A549 (cell line): Measurements from ENCODE around the gene ACSL3. TPM values are rescaled to one million over a fixed set of nuclear protein-coding genes. Genes with fewer than 3 reads are reported as not detected.

Experiments
- ATAC-seq, 2 experiments: fragments of 200-7000 bp in 1 of 2; fragments of >200 bp in 1 of 2; cut with Nextera tagmentation in 1 of 2; cut with Tn5 transposase in 1 of 2; 3 replicates each; pipeline versions ENCODE4 v1.8.0 to v1.9.1; 2018 to 2020; ENCODE audit warnings: mild to moderate bottlenecking in 1 of 2, moderate library complexity in 1 of 2
- CTCF ChIA-PET: fragments of 300-600 bp; sonication (Branson Sonifier 250); formaldehyde crosslinking; extraction: SDS; loops from one replicate; lab custom pipeline; 2021; ENCODE audit warnings: antibody characterized with exemption, inconsistent platforms; lab: Yijun Ruan, JAX
- POLR2A ChIA-PET: fragments of 350-600 bp; formaldehyde crosslinking; extraction: SDS; loops from one replicate; lab custom pipeline; 2021; ENCODE audit warnings: antibody characterized with exemption, inconsistent platforms; lab: Yijun Ruan, JAX
- DNase-seq, 2 experiments: peaks; one replicate each; pipeline versions ENCODE4 v3.0.0 to v3.0.0-alpha.2; 2011 to 2016; ENCODE audit warnings: low read depth in 1 of 2, low spot score in 1 of 2
- FAIRE-seq: peaks from 2 replicates; lab custom pipeline; 2011; peaks lifted over from hg19 to GRCh38; lab: Jason Lieb, UNC
- H3K27ac ChIP-seq, 2 experiments: fragments of >200 bp; sonication (Bioruptor Twin); formaldehyde crosslinking; 3 replicates each; pipeline ENCODE4 v1.5.1; 2016 to 2017
- H3K4me1 ChIP-seq: fragments of >200 bp; sonication (Bioruptor Twin); formaldehyde crosslinking; 3 replicates; pipeline ENCODE4 v1.6.1; 2016
- H3K4me2 ChIP-seq: fragments of >200 bp; sonication (Bioruptor Twin); formaldehyde crosslinking; 3 replicates; pipeline ENCODE4 v1.6.1; 2016
- H3K4me3 ChIP-seq: fragments of >200 bp; sonication (Bioruptor Twin); formaldehyde crosslinking; 3 replicates; pipeline ENCODE4 v1.5.1; 2016
- H3K9me3 ChIP-seq: fragments of >200 bp; sonication (Bioruptor Twin); formaldehyde crosslinking; 3 replicates; pipeline ENCODE4 v1.6.1; 2016
- BHLHE40 ChIP-seq: IDR thresholded peaks from 2 replicates; pipeline ENCODE4 v1.6.1; 2012; ENCODE audit warnings: low read depth, low read length, inconsistent platforms
- CEBPB ChIP-seq, 2 experiments: fragments of >200 bp in 1 of 2; sonication (Bioruptor Twin) in 1 of 2; formaldehyde crosslinking in 1 of 2; IDR thresholded peaks; 2 replicates each; pipeline ENCODE4 v1.6.1; 2012 to 2016
- CHD2 ChIP-seq: fragments of 150-350 bp; IDR thresholded peaks from 2 replicates; pipeline ENCODE4 v1.6.1; 2014; ENCODE audit warnings: low read length; ENCODE audit not compliant: partially characterized antibody
- EHF ChIP-seq: fragments of 250-450 bp; sonication (Bioruptor Pico); IDR thresholded peaks from 2 replicates; pipeline ENCODE4 v1.5.0; 2020; ENCODE audit warnings: mild to moderate bottlenecking
- EHMT2 ChIP-seq: fragments of 200-600 bp; sonication (generic); IDR thresholded peaks from 2 replicates; pipeline ENCODE4 v1.6.1; 2016; ENCODE audit warnings: antibody characterized with exemption, low read depth, mild to moderate bottlenecking, moderate library complexity
- ESRRA ChIP-seq: fragments of 150-350 bp; IDR thresholded peaks from 2 replicates; pipeline ENCODE4 v1.6.1; 2014; ENCODE audit warnings: mild to moderate bottlenecking, low read length, borderline replicate concordance
- FOSB ChIP-seq: fragments of 250-450 bp; sonication (Bioruptor Pico); IDR thresholded peaks from 2 replicates; pipeline ENCODE4 v1.5.0; 2020; ENCODE audit warnings: mild to moderate bottlenecking, moderate library complexity
- FOSL2 ChIP-seq, 2 experiments: fragments of 450-650 bp in 1 of 2; fragments of >200 bp in 1 of 2; sonication (Bioruptor Twin) in 1 of 2; formaldehyde crosslinking; IDR thresholded peaks; 2 replicates each; pipeline versions ENCODE4 v1.5.0 to v1.6.1; 2016 to 2020; ENCODE audit warnings: mild to moderate bottlenecking in 1 of 2, moderate library complexity in 1 of 2
- HES2 ChIP-seq: fragments of >200 bp; sonication (Bioruptor Twin); formaldehyde crosslinking; IDR thresholded peaks from 2 replicates; pipeline ENCODE4 v1.6.1; 2016
- JUNB ChIP-seq: fragments of >200 bp; sonication (Bioruptor Twin); formaldehyde crosslinking; IDR thresholded peaks from 2 replicates; pipeline ENCODE4 v1.6.1; 2016
- MAZ ChIP-seq: fragments of 150-350 bp; IDR thresholded peaks from 2 replicates; pipeline ENCODE4 v1.6.1; 2014; ENCODE audit warnings: antibody characterized with exemption, low read depth, low read length, borderline replicate concordance
- MYC ChIP-seq: IDR thresholded peaks from 2 replicates; pipeline ENCODE4 v1.6.1; 2012; ENCODE audit warnings: mild to moderate bottlenecking, inconsistent platforms, low read length, improper control_type of control experiment, borderline replicate concordance
- POLR2A ChIP-seq: IDR thresholded peaks from 2 replicates; pipeline ENCODE4 v1.6.1; 2012; ENCODE audit warnings: mild to moderate bottlenecking, low read length
- RARB ChIP-seq: fragments of 250-450 bp; sonication (Bioruptor Pico); IDR thresholded peaks from 2 replicates; pipeline ENCODE4 v1.8.0; 2021; ENCODE audit warnings: mild to moderate bottlenecking, moderate library complexity
- SREBF2 ChIP-seq: fragments of 450-650 bp; IDR thresholded peaks from 2 replicates; pipeline ENCODE4 v1.6.1; 2014; ENCODE audit warnings: mild to moderate bottlenecking, moderate library complexity
- TFCP2L1 ChIP-seq: fragments of 250-450 bp; sonication (Bioruptor Pico); IDR thresholded peaks from 2 replicates; pipeline ENCODE4 v1.5.0; 2021; ENCODE audit warnings: mild to moderate bottlenecking
- ZNF302 ChIP-seq: fragments of 250-450 bp; sonication (Bioruptor Pico); IDR thresholded peaks from 2 replicates; pipeline ENCODE4 v1.9.0; 2021; ENCODE audit warnings: inconsistent platforms, mild to moderate bottlenecking, moderate library complexity
- WGBS: methylation state at CpG from one replicate; pipeline ENCODE4 v1.1.6; 2017; ENCODE audit errors: missing lambda C conversion rate; 5-methylcytosine and 5-hydroxymethylcytosine counted together
- polyA plus RNA-seq, 4 experiments: library from polyadenylated mRNA; depleted of rRNA in 3 of 4; stranded (reverse); fragments of >200 nt; fragmentation: RNase III in 1 of 4; extraction: RNeasy Plus Mini Kit Qiagen cat#74134 plus additional on column Dnase treatment in 1 of 4; gene quantifications; 2 replicates in 3 of 4; 3 replicates in 1 of 4; pipeline ENCODE4 v1.2.3, GENCODE V29; 2011 to 2017
- TF ChIP-seq, protein P1 (sequence below): IDR thresholded peaks from 2 replicates; pipeline ENCODE4 v1.6.1; 2012
- TF ChIP-seq, protein P2 (sequence below): fragments of 450-650 bp; IDR thresholded peaks from 2 replicates; pipeline ENCODE4 v1.6.1; 2014; ENCODE audit warnings: antibody characterized with exemption

ACSL3 gene
- polyA plus RNA-seq, 2 of the 4 experiments (the other 2 are of a cell fraction) = 142 to 160 TPM

DNA sequence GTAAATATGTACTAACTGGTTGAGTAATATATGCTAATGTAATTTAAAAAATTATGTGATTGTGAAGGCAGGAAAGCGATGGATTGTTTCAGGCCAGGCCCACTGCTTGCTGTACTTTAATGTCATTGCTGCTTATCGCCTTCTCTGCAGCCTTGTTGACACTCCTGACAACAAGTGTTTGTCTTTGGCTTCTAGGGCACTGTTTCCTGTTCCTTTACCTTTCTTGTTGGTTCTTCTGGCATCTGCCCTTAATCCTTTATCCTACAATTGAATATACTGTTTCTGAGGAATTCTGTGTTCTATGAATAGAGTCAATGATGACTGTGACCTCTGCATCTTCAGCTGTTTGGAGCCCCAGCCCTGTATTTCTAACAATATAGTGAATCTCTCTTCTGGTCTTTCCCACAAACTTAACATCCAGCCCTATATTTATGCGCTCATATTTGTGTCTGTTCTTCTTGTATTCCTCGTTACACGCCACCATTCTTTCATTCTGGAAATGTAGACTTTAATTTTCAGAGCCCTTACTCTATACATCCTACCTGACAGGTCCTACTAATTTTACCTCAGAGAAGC is 17.6 kb downstream of the ACSL3 start (continued):
- TF ChIP-seq BHLHE40 = no peak
- no peak for TF ChIP-seq ZNF302 (CRISPR knock-in tag)
- TF ChIP-seq, all 56 proteins: peak for 0

DNA sequence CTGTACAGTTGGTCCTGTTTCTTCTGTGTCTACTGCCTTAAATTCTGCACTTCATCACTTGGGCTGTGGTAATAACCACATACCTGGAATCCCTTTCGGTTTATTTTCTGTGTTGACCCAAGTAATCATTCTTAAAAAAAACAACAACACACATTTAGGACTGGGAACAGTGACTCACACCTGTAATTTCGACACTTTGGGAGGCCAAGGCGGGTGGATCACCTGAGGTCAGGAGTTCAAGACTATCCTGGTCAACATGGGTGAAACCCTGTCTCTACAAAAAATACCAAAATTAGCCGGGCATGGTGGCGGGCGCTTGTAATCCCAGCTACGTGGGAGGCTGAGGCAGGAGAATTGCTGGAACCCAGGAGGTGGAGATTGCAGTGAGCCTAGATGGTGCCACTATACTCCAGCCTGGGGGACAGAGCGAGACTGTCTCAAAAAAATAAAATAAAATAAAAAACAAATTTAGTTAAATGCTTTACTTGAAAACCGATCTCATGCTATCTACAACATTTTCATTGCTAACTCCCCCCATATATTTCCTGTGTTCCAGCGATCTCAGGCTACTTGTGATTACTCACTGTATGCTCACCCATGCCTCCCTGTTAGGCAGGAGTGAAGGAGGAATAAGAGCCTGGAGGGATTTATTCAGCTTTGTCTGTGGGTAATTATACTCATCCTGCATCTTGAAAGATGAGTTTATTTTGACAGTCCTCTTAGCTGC is 18.2 kb downstream of the ACSL3 start:
- peaks cover 51% of the 10 kb centered on the region for H3K4me1 ChIP-seq
- FAIRE-seq (no peak), ATAC-seq (peak; percentile 55 to 72; a peak in 4 of 6 replicates), DNase-seq (peak; percentile 22 to 27)
- no peak overlapping the region for H3K4me3 ChIP-seq
- ChIA-PET CTCF (interaction anchor here (0.8 to 2.7 kb wide), 4 partner anchors 12 to 188 kb away, joined by 3 to 14 read pairs (median 4); no protein-coding TSS in a partner anchor), POLR2A (no interaction called here)
- H3K9me3 ChIP-seq = no peaks in the 10 kb centered on the region
- peak overlapping the region; percentile 53 for H3K4me2 ChIP-seq
- TF ChIP-seq MAZ = no peak
- no peak for TF ChIP-seq CHD2
- 0 out of 2 replicates have a peak, but pooled peaks have one; percentile 39 for TF ChIP-seq RARB (CRISPR knock-in tag)
- 0 out of 4 replicates have a peak, but pooled peaks of 1 of the 2 experiments have one; percentile 22 for TF ChIP-seq CEBPB (IDR thresholded peaks at IDR 0.05)
- no peak for TF ChIP-seq ESRRA
- TF ChIP-seq FOSL2 (IDR thresholded peaks at IDR 0.05) = no peak
- TF ChIP-seq FOSL2 (CRISPR knock-in tag; IDR thresholded peaks at IDR 0.05) = peak; percentile 40
- no peak for TF ChIP-seq EHF (CRISPR knock-in tag)
- no peak for TF ChIP-seq HES2
- no peak for TF ChIP-seq JUNB
- no peak for TF ChIP-seq TFCP2L1 (CRISPR knock-in tag)
- peak overlapping the region in 1 of 2 experiments; percentile 42; a peak in 3 of 6 replicates for H3K27ac ChIP-seq
- WGBS = 48% methylated on average over 10 of the region's 10 CpGs

DNA sequence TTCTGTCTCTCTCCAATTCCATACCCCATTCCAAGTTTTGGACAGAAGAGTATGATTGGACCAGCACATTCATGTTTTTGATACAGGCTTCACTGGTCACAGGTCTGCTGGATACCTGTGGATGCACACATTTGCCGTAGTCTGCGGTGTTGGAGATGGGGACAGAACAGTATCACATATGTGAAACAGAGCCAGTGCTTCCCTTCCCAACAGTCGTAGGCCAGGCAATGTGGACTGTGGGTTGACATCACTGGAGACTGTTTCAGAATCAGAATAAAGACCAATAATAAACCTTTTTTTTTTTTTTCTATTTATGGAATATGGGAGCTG is 18.7 kb downstream of the ACSL3 start:
- WGBS = 77% methylated on average over 3 of the region's 3 CpGs
- Histone ChIP-seq H3K4me3 (no peak overlapping the region), H3K9me3 (no peaks in the 10 kb centered on the region)
- POLR2A ChIA-PET = no interaction called here
- peak; percentile 41 to 49; a peak in 3 of 6 replicates for ATAC-seq
- no peak for DNase-seq
- TF ChIP-seq, protein P1, sequence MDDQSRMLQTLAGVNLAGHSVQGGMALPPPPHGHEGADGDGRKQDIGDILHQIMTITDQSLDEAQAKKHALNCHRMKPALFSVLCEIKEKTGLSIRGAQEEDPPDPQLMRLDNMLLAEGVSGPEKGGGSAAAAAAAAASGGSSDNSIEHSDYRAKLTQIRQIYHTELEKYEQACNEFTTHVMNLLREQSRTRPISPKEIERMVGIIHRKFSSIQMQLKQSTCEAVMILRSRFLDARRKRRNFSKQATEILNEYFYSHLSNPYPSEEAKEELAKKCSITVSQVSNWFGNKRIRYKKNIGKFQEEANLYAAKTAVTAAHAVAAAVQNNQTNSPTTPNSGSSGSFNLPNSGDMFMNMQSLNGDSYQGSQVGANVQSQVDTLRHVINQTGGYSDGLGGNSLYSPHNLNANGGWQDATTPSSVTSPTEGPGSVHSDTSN = no peak
- TF ChIP-seq EHMT2 (no peak), MYC (no peak), SREBF2 (no peak), FOSB (CRISPR knock-in tag) (no peak), POLR2A (no peak)
- TF ChIP-seq, protein P2, sequence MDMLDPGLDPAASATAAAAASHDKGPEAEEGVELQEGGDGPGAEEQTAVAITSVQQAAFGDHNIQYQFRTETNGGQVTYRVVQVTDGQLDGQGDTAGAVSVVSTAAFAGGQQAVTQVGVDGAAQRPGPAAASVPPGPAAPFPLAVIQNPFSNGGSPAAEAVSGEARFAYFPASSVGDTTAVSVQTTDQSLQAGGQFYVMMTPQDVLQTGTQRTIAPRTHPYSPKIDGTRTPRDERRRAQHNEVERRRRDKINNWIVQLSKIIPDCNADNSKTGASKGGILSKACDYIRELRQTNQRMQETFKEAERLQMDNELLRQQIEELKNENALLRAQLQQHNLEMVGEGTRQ = no peak
- TF ChIP-seq, all 56 proteins: peak for 0
- FAIRE-seq = no peak
- CTCF ChIA-PET = interaction anchor here (0.8 to 2.7 kb wide), 4 partner anchors 12 to 189 kb away, joined by 3 to 14 read pairs (median 4); no protein-coding TSS in a partner anchor
- peak overlapping the region; percentile 53 for H3K4me2 ChIP-seq
- peaks cover 56% of the 10 kb centered on the region for H3K4me1 ChIP-seq
- H3K27ac ChIP-seq = peak overlapping the region in 1 of 2 experiments; percentile 42; a peak in 2 of 6 replicates
